Mesodermal cell (in vitro differentiated cells): ENCODE results near the gene SERPINE2.

Experiments used
- H3K27ac ChIP-seq: 2 replicates; pipeline ENCODE4 v1.7.0; 2013; ENCODE audit warnings: mild to moderate bottlenecking, low read depth, low read length, moderate library complexity; ENCODE audit not compliant: severe bottlenecking
- H3K36me3 ChIP-seq: 2 replicates; pipeline ENCODE4 v1.7.1; 2013; ENCODE audit warnings: mild to moderate bottlenecking, low read length, moderate library complexity; ENCODE audit not compliant: control insufficient read depth, insufficient read depth
- H3K4me1 ChIP-seq: one replicate; pipeline ENCODE4 v1.7.1; 2013; ENCODE audit warnings: mild to moderate bottlenecking, low read length; ENCODE audit not compliant: insufficient read depth, control insufficient read depth, poor library complexity, severe bottlenecking
- H3K4me3 ChIP-seq: 2 replicates; pipeline ENCODE4 v1.7.0; 2013; ENCODE audit warnings: low read length, control low read depth, mild to moderate bottlenecking; ENCODE audit not compliant: insufficient read depth, poor library complexity, severe bottlenecking; ENCODE audit errors: extremely low read depth
- H3K9me3 ChIP-seq: 2 replicates; pipeline ENCODE4 v1.7.1; 2013; ENCODE audit warnings: mild to moderate bottlenecking, low read length, moderate library complexity; ENCODE audit not compliant: control insufficient read depth
- WGBS, 2 experiments: methylation state at CpG; one replicate each; pipeline ENCODE4 v1.1.5; 2013; ENCODE audit warnings: missing lambda C conversion rate in 2 of 2; ENCODE audit not compliant: insufficient coverage in 2 of 2; 5-methylcytosine and 5-hydroxymethylcytosine counted together

Gene SERPINE2

DNA sequence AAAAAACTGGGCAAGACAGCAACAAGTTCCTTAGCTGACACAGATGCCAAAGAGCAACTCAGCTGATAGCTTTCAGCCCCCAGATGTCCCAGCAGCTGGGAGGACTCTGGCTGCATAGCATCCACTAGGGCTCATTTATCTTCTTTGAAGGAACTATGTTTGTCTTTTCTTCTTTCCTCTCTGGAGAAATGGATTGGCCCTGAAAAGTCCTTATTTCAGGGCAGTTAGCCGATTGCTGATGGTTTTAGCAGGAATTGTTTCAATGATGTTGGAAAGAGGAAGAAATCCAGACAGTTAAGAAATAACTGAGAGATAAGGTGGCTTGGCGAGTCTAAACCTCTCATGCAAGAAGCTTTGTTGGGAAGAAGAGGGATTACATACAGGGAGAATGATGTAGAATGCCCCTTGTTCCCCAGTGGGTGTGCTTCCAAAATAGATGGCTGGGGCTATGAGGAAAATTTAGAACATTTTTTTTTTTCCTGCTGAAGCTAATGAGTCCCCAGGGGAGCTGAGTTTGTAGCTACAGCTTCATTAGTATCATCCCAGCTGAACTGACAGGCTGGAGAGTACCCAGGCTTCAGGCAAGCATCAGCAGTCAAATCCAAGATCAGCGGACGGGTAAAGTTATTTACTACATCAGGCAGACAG, 33.6 kb upstream of the SERPINE2 start:
- no peaks in the 10 kb centered on the region for H3K9me3 ChIP-seq
- peak overlapping the region; percentile 3 for H3K27ac ChIP-seq
- H3K4me1 ChIP-seq: no peaks in the 10 kb centered on the region
- no peak overlapping the region for H3K4me3 ChIP-seq
- no peaks in the 10 kb centered on the region for H3K36me3 ChIP-seq
- 86 to 88% methylated on average over 3 to 4 of the region's 4 CpGs for WGBS, 2 experiments

DNA sequence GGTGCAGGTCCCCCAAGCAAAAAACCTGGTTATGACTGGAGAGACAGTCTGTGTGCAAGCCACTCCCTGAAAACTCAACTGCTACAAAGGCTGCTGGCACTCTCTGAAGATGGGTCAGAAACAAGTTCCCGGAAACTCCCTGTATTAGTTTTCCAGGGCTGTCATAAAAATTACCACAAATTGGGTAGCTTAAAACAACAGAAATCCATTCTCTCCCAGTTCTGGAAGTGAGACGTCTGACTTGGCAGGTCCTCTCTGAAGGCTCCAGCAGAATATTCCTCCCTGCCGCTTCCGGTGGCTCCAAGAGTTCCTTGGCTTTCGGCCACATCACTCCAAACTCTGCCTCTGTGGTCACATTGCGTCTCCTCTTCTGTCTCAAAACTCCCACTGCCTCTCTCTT, 30.1 kb upstream of the SERPINE2 start:
- no peak overlapping the region for H3K4me3 ChIP-seq
- no peaks in the 10 kb centered on the region for H3K9me3 ChIP-seq
- no peaks in the 10 kb centered on the region for H3K36me3 ChIP-seq
- H3K4me1 ChIP-seq: no peaks in the 10 kb centered on the region
- 95 to 98% methylated on average over 5 to 6 of the region's 6 CpGs for WGBS, 2 experiments
- H3K27ac ChIP-seq: no peak overlapping the region

DNA sequence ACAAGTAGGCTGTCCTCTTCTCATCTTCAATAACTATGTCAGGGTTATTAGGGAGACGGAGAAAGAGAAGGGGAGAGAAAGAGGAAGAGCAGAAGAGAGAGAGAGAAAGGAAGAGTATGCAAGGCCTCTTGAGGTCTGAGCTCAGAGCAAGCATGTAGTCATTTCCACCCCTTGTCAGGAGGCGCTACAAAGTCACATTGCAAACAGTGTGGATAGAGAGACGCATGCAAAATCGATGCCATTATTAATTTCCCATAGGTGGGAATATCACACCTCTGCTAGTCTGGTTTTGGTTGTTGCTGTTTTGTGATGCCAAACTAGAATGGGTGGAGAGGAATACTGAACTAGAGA, 24.2 kb upstream of the SERPINE2 start:
- Histone ChIP-seq H3K27ac (no peak overlapping the region), H3K4me1 (no peaks in the 10 kb centered on the region), H3K4me3 (no peak overlapping the region), H3K36me3 (no peaks in the 10 kb centered on the region), H3K9me3 (no peaks in the 10 kb centered on the region)
- 94 to 100% methylated on average over 4 of the region's 4 CpGs for WGBS, 2 experiments

DNA sequence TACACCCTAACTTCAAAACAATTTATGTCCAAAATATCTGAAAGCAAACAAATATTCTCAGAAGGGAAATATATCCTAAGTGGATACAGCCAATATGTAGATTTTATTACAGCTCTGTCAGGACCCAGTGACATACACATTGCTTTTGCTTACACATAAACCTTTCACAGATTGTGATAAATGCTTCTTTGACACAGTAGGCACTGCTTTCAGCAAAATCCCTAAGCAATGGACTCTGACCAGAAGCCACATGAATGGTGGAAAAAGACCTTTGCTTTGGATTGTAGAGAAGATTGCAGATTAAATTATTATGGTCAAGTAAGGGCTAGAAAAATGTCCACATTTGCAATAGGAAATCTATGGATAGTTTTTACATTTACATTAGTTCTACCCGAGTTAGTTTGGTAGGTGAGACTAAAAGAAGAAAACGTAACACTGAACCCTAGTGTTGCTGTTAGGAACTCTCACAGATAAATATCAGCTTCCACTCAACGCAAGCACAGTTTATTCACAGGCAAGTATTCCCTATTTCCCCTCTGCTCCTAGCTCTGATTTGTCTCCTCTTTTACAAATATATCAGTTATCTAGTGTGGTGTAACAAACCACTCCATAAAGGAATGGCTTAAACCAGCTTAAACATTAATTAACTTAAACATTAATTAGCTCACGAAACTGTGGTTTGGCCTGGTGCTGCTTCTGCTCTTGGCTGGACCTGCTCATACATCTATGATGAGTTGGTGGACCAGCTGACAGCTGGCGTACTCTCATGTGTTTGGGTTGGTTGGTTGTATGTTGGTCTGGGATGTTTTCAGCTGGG, 23.6 kb upstream of the SERPINE2 start:
- Histone ChIP-seq H3K4me3 (no peak overlapping the region), H3K9me3 (no peaks in the 10 kb centered on the region), H3K27ac (no peak overlapping the region), H3K36me3 (no peaks in the 10 kb centered on the region), H3K4me1 (no peaks in the 10 kb centered on the region)
- WGBS, 2 experiments: 100% methylated on average over 1 of the region's 5 CpGs; no CpG with 5 or more reads in 1 of the 2 experiments

DNA sequence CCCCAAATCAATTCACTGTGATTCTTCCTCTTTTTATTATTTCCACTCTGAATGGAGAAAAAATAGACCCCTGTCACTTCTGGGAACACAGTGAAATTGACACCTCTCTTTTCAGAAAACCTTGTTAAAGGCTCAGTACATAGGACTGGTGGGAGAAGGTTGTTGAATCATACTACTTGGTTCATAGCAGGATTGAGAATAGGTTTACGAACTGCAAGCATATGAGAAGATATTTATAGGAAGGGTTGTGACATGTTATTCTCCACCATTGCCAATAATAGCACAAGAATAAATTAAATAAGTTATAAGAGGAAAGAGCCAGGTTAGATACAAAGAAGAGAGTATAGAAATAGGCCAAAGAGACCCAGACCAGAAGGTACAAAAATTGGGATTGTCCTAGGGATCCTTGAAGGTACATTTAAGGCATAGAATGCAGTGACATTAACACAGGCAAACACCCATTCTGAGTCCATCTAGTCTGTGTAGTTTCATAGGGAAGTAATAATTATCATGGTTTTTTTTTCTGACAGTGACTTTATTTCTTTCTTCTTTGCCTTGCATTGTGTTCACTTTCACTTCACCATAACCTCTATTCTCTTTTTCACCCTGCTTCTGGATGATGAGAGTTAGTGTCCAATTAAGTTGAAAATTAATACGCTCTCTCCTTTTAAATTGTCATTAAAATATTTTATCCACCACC, 21.8 kb upstream of the SERPINE2 start:
- no peaks in the 10 kb centered on the region for H3K9me3 ChIP-seq
- no peaks in the 10 kb centered on the region for H3K4me1 ChIP-seq
- no peak overlapping the region for H3K4me3 ChIP-seq
- H3K36me3 ChIP-seq: no peaks in the 10 kb centered on the region
- H3K27ac ChIP-seq: no peak overlapping the region
- no CpG with 5 or more reads among the region's 2 CpGs for WGBS, 2 experiments

DNA sequence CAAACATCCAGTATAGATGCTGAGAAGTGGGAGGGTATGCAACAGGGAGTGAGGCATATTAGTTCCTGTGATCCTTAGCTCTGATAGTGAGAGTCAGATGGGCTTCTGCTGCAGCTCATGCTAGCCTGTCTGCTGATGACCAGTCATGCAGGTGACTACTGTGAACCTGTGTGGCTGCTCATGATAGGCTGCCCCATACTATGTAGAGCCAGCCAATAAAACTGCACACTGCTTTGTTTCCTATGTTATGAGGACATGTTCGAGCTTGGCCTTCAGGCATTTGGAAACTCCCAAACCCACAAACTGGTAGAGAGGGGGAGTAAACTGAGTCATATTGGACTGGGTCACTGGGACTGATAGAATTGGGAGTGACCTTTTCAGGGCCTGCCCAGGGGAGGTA, 20.1 kb upstream of the SERPINE2 start:
- no peak overlapping the region for H3K27ac ChIP-seq
- no peaks in the 10 kb centered on the region for H3K4me1 ChIP-seq
- no peaks in the 10 kb centered on the region for H3K9me3 ChIP-seq
- WGBS, 2 experiments: 86% methylated on average over 1 of the region's 1 CpG; no CpG with 5 or more reads in 1 of the 2 experiments
- H3K4me3 ChIP-seq: no peak overlapping the region
- H3K36me3 ChIP-seq: no peaks in the 10 kb centered on the region

DNA sequence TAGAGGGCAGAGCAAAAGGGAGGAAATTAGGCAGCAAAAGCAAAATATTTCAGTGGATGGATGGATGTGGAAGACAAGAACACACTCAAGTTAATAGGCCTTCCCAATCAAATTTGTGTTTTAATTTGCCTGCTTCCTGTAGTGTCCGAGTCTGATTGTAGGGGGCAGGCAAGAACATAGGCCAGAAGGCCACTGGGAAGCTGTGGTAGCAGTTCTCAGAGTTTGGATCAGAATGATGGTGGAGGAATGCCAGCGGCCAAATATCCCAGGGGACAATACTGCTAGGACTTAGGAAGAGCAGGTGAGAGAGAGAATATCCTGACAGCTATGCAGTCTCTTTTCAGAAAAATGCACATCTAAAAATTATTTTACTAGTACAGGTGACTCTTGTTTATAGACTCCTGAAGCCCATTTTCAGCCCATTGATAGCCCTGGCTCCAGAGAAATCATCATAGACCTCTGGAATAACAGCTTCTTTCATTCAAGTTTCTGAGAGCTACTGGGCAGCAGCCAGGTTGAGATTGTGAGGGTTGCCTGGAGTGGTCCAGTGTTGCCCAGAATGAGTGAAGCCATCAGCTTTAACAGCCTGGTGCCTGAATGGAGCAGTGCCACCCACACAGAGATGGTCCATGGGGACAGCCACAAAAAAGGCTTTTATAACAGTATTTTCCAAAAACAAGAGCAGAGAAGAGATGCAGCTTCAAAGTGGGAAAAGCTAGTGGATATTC, 19.1 kb upstream of the SERPINE2 start:
- Histone ChIP-seq H3K36me3 (no peaks in the 10 kb centered on the region), H3K4me3 (no peak overlapping the region), H3K4me1 (no peaks in the 10 kb centered on the region), H3K9me3 (no peaks in the 10 kb centered on the region), H3K27ac (no peak overlapping the region)
- 75 to 100% methylated on average over 1 of the region's 2 CpGs for WGBS, 2 experiments

DNA sequence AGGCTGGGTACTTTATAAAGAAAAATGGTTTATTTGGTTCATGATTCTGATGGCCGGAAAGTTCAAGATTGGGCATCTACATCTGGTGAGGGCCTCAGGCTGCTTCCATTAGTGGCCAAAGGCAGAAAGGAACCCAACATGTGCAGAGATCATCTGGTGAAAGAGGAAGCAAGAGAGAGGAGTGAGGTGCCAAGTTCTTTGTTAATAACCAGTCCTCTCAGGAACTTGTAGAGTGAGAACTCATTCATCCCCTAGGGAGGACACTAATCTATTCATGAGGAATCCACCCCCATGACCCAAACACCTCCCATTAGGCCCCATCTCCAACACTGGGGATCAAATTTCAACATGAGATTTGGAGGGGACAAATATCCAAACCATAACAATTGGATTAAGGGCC, 17.8 kb upstream of the SERPINE2 start:
- no peaks in the 10 kb centered on the region for H3K9me3 ChIP-seq
- H3K4me1 ChIP-seq: no peaks in the 10 kb centered on the region
- 73 to 100% methylated on average over 1 of the region's 1 CpG for WGBS, 2 experiments
- no peaks in the 10 kb centered on the region for H3K36me3 ChIP-seq
- H3K27ac ChIP-seq: no peak overlapping the region
- H3K4me3 ChIP-seq: no peak overlapping the region

DNA sequence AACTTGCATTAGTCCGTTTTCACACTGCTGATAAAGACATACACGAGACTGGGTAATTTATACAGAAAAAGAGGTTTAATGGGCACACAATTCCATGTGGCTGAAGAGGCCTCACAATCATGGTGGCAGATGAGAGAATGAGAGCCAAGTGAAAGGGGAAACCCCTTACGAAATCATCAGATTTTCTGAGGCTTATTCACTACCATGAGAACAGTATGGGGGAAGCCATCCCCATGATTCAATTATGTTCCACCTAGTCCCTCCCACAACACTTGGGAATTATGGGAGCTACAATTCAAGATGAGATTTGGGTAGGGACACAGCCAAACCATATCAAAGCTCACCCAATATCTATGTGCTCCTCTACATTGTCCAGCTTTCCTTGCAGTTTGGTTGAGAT, 16.0 kb upstream of the SERPINE2 start:
- WGBS, 2 experiments: 87 to 100% methylated on average over 2 of the region's 3 CpGs
- Histone ChIP-seq H3K36me3 (no peaks in the 10 kb centered on the region), H3K9me3 (no peaks in the 10 kb centered on the region), H3K4me3 (no peak overlapping the region), H3K27ac (no peak overlapping the region), H3K4me1 (no peaks in the 10 kb centered on the region)

DNA sequence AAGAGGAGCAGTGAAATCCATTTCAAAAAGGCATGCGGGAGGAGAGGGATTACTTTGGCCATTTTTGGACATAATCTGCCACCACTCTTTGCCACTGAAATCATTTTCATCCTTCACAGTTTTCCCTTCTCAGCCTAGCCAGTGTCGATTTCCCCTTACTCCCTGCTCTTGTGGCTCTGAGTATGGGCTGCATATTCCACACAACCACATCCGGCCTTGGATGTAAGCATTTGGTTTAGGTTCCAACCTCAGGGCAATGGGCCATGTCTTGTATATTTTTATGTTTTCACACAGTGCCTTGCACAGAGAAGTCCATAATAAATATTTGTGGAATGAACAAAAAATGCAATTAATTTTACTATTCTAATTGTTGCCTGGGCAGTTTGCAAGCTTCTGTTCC, 7.7 kb upstream of the SERPINE2 start:
- H3K4me1 ChIP-seq: no peaks in the 10 kb centered on the region
- H3K36me3 ChIP-seq: no peaks in the 10 kb centered on the region
- no peak overlapping the region for H3K27ac ChIP-seq
- WGBS, 2 experiments: 94 to 100% methylated on average over 1 to 3 of the region's 3 CpGs
- H3K9me3 ChIP-seq: no peaks in the 10 kb centered on the region
- no peak overlapping the region for H3K4me3 ChIP-seq
